Smooth muscle cell (in vitro differentiated cells): Measurements from ENCODE around the gene SEMA3F. TPM values are rescaled to one million over a fixed set of nuclear protein-coding genes. Genes with fewer than 3 reads are reported as not detected.

ENCODE experiments used
- DNase-seq: peaks from one replicate; lab custom pipeline; 2025; ENCODE audit not compliant: unreplicated experiment; lab: John Stamatoyannopoulos, UW
- H2AFZ ChIP-seq: fragments of 200-600 bp; sonication (generic); 2 replicates; pipeline ENCODE4 v1.6.0; 2016; ENCODE audit warnings: antibody characterized with exemption, low read depth, mild to moderate bottlenecking
- H3F3A ChIP-seq: fragments of 200-600 bp; sonication (generic); 2 replicates; pipeline ENCODE4 v1.6.0; 2017; ENCODE audit warnings: antibody characterized with exemption, low read depth
- H3K27ac ChIP-seq: fragments of 200-600 bp; sonication (generic); 2 replicates; pipeline ENCODE4 v1.5.1; 2016; ENCODE audit warnings: low read depth, mild to moderate bottlenecking
- H3K27me3 ChIP-seq: fragments of 200-600 bp; sonication (generic); 2 replicates; pipeline ENCODE4 v1.6.1; 2016; ENCODE audit warnings: low read depth, mild to moderate bottlenecking
- H3K36me3 ChIP-seq: fragments of 200-600 bp; sonication (generic); 2 replicates; pipeline ENCODE4 v1.5.1; 2016; ENCODE audit warnings: low read depth
- H3K4me1 ChIP-seq: fragments of 200-600 bp; sonication (generic); 2 replicates; pipeline ENCODE4 v1.5.1; 2016; ENCODE audit warnings: low read depth
- H3K4me2 ChIP-seq: fragments of 200-600 bp; sonication (generic); 2 replicates; pipeline ENCODE4 v1.6.0; 2016; ENCODE audit warnings: mild to moderate bottlenecking
- H3K4me3 ChIP-seq: fragments of 200-600 bp; sonication (generic); 2 replicates; pipeline ENCODE4 v1.5.1; 2016; ENCODE audit warnings: mild to moderate bottlenecking
- H3K79me2 ChIP-seq: fragments of 200-600 bp; sonication (generic); 2 replicates; pipeline ENCODE4 v1.6.0; 2016; ENCODE audit warnings: low read depth, mild to moderate bottlenecking
- H3K9ac ChIP-seq: fragments of 200-600 bp; sonication (generic); 2 replicates; pipeline ENCODE4 v1.6.0; 2016; ENCODE audit warnings: low read depth
- H3K9me3 ChIP-seq: fragments of 200-600 bp; sonication (generic); replicated peaks from 2 replicates; pipeline ENCODE4 v1.5.1; 2016; ENCODE audit warnings: low read depth
- H4K20me1 ChIP-seq: fragments of 200-600 bp; sonication (generic); 2 replicates; pipeline ENCODE4 v1.6.0; 2016; ENCODE audit warnings: low read depth
- WGBS: methylation state at CpG from one replicate; pipeline ENCODE4 v1.1.7; 2016; ENCODE audit warnings: low lambda C conversion rate; 5-methylcytosine and 5-hydroxymethylcytosine counted together
- polyA plus RNA-seq: library from polyadenylated mRNA; unstranded; fragments of >200 nt; fragmentation: Nextera tagmentation; extraction: Ambion mirVana; gene quantifications from 2 replicates; pipeline ENCODE4 v1.2.1, GENCODE V29; 2016
- total RNA-seq: library from RNA; depleted of rRNA; stranded (reverse); fragments of >200 nt; gene quantifications from 2 replicates; pipeline ENCODE4 v1.2.3, GENCODE V29; 2014
- TF ChIP-seq, protein P1 (sequence below): fragments of 200-600 bp; sonication (generic); IDR thresholded peaks from 2 replicates; pipeline ENCODE4 v1.5.1; 2017; ENCODE audit warnings: borderline replicate concordance, mild to moderate bottlenecking, antibody characterized with exemption; ENCODE audit not compliant: insufficient read depth, poor library complexity, severe bottlenecking

Gene SEMA3F
- total and polyA plus RNA-seq, 2 experiments from 2014 or later: 9.2 to 16.9 TPM

DNA sequence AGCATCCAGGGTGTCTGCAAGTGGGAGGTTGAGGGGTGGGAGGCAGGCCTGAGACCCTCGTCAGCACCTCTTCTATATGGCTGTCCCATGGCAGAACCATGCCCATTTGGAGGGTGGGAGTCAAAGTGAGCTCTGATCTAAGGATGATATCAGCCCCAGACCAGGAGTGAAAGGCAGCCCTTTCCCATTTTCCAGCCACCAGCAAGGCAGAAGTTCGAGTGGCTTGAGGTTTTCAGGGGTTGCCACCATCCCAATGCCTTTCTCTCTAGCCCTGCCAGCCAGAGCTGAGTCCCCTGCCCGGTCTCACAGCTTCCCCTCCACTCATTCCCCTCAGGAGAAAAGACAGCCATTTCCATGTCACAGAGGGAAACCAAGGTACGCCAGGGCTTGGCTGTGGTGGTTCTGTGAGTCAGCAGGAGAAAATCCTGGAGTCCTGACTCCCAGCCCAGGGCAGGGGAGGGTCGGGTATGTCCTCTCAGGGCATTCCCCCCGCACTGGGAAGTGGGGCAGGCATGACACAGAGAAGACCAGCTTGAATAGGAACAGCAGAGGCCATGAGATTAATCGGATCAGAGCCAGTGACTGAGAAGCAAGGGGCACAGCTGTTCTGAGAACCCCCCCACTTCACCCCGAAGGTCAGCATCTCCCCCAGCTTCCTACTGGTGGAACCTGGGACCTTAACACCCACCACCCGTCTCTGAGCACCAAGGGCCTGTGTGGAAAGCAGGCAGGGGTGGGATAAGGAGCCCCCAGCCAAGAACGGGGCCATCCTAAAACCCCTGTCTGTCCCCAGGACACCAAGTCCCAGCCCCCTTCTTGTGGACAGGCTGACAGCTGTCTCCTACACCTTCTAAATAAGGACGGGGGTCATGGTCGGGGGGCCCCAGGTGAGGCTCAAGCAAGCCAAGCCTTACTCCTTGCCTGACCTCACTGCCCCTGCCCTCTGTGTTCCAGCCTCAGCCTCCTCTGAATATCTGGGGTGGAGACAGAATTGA, 49.0 kb downstream of the SEMA3F start:
- Histone ChIP-seq H3K79me2 (no peaks in the 10 kb centered on the region), H3K9me3 (no peaks in the 10 kb centered on the region), H3K27me3 (peaks cover 13% of the 10 kb centered on the region), H3F3A (no peaks in the 10 kb centered on the region), H3K9ac (no peak overlapping the region), H2AFZ (no peak overlapping the region), H3K27ac (no peak overlapping the region), H3K4me1 (peaks cover 19% of the 10 kb centered on the region), H3K4me3 (no peak overlapping the region), H3K4me2 (peak overlapping the region; percentile 97), H3K36me3 (no peaks in the 10 kb centered on the region), H4K20me1 (no peaks in the 10 kb centered on the region)
- 80% methylated on average over 12 of the region's 12 CpGs for WGBS
- TF ChIP-seq, protein P1, sequence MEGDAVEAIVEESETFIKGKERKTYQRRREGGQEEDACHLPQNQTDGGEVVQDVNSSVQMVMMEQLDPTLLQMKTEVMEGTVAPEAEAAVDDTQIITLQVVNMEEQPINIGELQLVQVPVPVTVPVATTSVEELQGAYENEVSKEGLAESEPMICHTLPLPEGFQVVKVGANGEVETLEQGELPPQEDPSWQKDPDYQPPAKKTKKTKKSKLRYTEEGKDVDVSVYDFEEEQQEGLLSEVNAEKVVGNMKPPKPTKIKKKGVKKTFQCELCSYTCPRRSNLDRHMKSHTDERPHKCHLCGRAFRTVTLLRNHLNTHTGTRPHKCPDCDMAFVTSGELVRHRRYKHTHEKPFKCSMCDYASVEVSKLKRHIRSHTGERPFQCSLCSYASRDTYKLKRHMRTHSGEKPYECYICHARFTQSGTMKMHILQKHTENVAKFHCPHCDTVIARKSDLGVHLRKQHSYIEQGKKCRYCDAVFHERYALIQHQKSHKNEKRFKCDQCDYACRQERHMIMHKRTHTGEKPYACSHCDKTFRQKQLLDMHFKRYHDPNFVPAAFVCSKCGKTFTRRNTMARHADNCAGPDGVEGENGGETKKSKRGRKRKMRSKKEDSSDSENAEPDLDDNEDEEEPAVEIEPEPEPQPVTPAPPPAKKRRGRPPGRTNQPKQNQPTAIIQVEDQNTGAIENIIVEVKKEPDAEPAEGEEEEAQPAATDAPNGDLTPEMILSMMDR: no peak
- no peak for DNase-seq

DNA sequence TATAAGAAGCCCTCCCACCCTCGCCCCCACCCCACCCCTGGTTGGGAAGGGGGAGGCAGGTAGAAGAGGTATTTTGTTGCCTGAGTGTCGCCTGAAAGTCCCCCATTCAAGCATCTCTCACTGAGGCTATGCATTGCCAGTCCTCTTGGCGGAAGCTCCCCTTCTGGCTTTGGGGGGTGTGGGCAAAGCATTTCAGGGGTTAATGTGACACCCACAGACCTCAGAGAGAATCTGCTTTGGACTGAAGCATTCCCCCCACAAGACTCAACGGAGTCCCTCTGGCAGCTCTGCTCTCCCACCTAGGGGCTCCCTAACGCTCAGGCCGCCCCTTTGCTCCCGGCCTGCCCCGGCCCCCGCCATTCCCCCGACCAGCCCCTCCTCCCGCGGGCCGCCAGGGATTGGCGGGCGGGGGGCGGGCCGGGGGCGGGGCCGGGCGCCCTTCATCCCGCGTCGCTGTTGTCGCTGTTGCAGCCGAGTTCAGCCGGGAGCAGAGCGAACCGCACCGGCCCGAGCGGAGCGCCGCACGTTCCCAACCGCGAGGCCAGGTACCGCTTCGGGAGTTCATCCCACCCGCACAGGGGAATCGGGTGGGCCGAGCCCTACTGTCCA, 49.8 kb downstream of the SEMA3F start, which contains the start of gene SLC38A3:
SLC38A3 (plus strand) TSS at position 468 of the 609 bp plus-strand sequence. CDS start 8,929 bp downstream, outside the sequence.
- H2AFZ ChIP-seq: peak within 1 kb of the TSS; percentile 79
- DNase-seq: peak; percentile 54

DNA sequence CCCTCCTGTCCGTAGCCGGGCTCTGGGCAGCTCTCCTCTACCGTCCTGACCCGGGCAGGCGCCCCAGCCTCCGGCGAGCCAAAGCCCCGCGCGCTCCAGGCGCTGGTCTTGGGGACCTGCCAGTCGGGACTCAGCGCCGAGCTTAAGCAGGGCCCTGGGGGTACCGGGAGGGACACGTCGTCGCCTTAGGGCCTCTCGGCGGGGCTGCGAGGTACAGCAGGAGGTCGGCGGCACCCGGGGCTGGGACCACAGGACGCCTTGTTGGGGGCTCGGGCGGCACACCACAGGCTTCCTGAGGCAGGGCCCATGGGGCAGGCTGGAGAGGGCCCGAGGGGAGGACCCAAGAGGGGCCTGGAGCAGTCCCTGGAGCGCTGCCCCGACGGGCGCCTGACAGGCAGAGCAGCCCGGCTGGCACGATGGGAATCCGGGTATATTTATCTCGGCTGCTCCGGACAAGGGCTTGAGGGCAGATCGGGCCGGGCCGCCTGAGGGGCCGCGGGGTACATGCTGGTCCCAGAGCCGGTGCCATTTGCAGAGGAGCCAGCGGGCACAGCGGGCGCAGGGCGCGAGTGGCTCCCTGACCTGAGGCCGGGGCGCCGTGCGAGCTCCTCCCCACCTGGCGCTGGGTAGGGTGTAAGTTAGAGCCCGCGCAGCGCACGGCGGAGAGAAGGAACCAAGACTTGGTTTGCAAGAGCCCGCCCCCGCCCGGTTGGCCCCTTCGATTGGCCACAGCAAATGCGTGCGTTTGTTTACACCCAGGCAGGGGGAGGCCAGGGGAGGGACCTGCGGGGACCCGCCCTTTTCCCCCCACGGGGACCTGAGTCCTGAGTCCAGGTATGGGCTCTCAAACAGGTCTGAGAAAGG, 50.5 kb downstream of the SEMA3F start:
- DNase-seq: peak; percentile 54
- H3K4me2 ChIP-seq: peak overlapping the region; percentile 97
- peak overlapping the region; percentile 79 for H2AFZ ChIP-seq
- no peaks in the 10 kb centered on the region for H3F3A ChIP-seq
- H3K27ac ChIP-seq: no peak overlapping the region
- no peaks in the 10 kb centered on the region for H4K20me1 ChIP-seq
- H3K4me1 ChIP-seq: peaks cover 19% of the 10 kb centered on the region
- 3% methylated on average over 65 of the region's 67 CpGs for WGBS
- H3K27me3 ChIP-seq: peaks cover 13% of the 10 kb centered on the region
- no peaks in the 10 kb centered on the region for H3K36me3 ChIP-seq
- no peaks in the 10 kb centered on the region for H3K79me2 ChIP-seq
- no peak overlapping the region for H3K9ac ChIP-seq
- TF ChIP-seq, protein P1: no peak
- H3K4me3 ChIP-seq: peak overlapping the region; percentile 59
- H3K9me3 ChIP-seq: no peaks in the 10 kb centered on the region

More for the DNA sequence above, 49.8 kb downstream of the SEMA3F start, which contains the start of gene SLC38A3:
- Histone ChIP-seq H4K20me1 (no peaks in the 10 kb centered on the region), H3K79me2 (no peaks in the 10 kb centered on the region), H3K27ac (no peak within 1 kb of the TSS), H3K9me3 (no peaks in the 10 kb centered on the region), H3K4me2 (peak within 1 kb of the TSS; percentile 97), H3K9ac (no peak within 1 kb of the TSS), H3K4me1 (peaks cover 19% of the 10 kb centered on the region), H3K4me3 (peak within 1 kb of the TSS; percentile 59), H3F3A (no peaks in the 10 kb centered on the region), H3K27me3 (peaks cover 13% of the 10 kb centered on the region), H3K36me3 (no peaks in the 10 kb centered on the region)
- TF ChIP-seq, protein P1: no peak
- WGBS: 9% methylated on average over 13 of the region's 41 CpGs
